ENCODE results near the gene LRPAP1.
"Not testable (repeated sequence)": the region's sequence is repeated elsewhere in the genome, so short reads cannot be mapped to it uniquely, and the experiment has no call there.

The LRPAP1 gene

DNA sequence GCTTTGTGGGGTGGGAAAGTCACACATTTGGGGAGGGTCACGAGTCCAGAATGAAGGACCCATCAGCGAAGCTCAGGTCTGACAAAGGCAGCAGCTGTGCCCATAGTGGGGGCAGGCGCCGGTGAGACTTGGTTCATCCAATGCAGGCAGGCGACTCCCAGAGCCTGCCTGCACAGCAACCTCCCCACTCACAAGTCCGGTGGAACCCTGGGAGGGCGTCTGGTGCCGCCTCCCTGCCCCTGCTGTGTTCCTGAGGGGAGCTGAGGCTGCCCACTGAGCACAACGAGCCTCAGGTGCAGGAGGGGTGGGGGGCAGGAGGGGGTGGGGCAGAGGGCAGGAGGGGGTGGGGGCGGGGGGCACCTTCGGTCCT, 13.7 kb downstream of the LRPAP1 start:
- H3K4me3 Mint-ChIP-seq = no peak overlapping the region
- no peak overlapping the region for H3K27ac Mint-ChIP-seq
- no peaks in the 10 kb centered on the region for H3K9me3 Mint-ChIP-seq
- peaks cover 12% of the 10 kb centered on the region for H3K36me3 Mint-ChIP-seq
- no peaks in the 10 kb centered on the region for H3K27me3 Mint-ChIP-seq
- no peaks in the 10 kb centered on the region for H3K4me1 Mint-ChIP-seq

DNA sequence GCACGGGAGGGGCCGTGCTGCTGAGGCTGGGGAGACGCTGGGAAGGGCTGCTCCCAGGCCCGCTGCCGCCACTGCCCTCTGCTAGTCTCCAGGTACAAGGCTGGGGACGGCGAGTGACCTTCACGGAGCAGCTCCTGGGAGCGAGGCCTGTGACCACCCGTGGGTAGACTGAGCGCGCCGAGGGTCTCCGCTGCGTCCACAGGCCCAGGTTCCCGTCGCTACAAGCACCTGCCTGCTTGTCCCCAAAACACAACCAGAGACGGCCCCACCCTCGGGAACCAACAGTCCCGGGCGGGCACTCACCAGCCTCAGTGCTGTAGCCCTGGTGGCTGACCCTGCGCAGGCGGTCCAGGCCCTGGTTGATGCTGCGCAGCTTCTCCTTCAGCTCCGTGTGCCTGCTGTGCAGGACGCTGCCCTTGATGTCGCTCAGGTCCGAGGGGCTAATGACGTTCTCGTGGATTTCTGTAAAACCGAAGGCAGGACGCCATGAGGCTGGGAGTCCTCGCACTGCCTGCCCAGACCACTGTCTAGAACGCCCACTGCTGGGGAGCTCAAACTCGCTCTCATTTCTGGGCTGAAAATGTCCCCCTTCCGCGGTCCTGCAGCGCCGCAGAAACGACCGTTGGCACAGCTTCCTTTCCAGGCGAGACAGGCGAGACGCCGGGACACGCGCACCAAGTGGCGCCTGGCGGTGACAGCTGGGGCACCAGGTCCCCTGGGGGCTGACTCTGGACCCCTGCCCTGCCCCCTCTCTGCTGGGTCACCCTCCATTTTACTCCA, 14.3 kb downstream of the LRPAP1 start:
- Mint-ChIP-seq H3K4me1 (no peaks in the 10 kb centered on the region), H3K27ac (no peak overlapping the region), H3K9me3 (no peaks in the 10 kb centered on the region), H3K27me3 (no peaks in the 10 kb centered on the region), H3K36me3 (peaks cover 16% of the 10 kb centered on the region), H3K4me3 (no peak overlapping the region)

DNA sequence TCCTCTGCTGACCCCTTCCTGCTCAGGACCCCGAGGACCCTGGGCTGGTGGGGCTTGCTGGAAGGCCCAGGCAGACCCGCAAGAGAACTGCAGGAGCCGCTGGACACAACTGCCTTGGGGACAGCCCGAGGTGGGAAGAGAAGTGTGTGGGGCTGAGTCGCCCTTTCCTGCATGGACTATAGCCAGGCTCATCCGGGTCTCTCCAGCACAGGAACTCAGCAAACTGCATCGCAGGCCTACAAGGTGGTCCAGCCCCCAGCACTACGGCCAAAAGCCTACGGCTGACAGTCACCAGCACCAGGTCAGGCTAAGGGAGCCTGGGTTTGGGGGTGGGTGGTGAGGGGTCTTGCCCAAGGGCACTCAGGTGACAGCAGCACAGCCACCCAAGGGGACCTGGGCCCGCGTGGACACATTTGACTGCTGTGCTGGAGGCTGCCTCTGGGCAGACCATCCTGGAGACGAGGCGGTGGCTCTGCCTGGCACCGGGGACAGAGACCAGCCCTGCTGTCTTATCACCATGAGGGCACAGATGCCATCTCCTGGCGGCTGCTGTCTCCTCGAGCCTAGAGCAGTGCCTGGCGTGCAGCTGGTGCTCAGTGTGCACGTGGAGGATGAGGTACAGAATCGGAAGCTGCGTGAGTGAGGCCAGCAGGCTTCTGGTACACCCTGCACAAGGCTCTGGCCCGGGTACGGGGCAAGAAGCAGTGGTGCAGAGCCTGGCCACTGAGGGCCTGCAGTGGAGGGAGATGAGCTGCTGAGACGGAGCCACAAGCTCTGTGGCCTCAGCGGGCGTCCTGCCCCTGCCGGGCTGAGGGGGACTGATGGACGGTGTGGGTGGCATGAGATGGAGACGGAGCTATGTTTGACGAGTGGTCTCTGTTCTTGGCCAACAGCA, 15.1 kb downstream of the LRPAP1 start:
- Mint-ChIP-seq H3K4me3 (no peak overlapping the region), H3K36me3 (peaks cover 21% of the 10 kb centered on the region), H3K27ac (no peak overlapping the region), H3K4me1 (no peaks in the 10 kb centered on the region), H3K9me3 (no peaks in the 10 kb centered on the region), H3K27me3 (no peaks in the 10 kb centered on the region)

DNA sequence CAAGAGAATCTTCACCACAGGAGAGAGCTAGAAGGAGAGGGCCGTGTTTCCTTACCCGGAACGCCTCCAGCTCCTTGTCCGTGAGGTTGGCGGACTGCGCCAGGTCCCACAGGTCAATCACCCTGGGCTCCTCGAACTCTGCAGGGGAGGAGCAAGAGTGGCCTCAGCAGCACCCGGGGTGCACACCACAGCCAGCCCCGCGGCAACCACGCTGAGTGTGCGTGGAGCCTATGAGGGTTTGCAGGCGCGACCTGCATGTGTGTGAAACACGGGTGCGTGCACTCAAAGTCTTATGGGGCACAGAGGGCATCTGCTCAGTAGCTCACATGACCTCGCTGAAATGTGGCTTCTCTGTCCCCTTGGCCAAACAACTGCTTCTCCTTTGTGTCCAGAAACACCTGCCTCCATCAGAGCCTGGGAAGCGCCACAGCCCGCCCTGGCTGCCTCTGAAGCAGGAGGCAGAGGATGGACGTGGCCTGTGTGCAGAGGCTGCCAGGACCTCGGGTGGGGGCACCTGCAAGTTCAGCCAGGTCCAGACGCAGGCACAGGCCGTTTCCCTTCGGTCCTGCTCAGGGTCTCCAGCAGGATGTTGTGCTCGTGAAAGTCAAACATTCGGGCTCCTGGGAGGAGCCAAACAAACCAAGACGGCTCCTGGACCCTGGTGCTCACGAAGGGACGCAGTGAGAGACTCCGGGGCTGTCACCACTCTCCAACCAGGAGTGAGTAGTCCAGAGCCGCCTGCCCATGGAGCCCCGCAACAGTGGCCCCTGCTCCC, 16.0 kb downstream of the LRPAP1 start:
- H3K27me3 Mint-ChIP-seq = no peaks in the 10 kb centered on the region
- peaks cover 21% of the 10 kb centered on the region for H3K36me3 Mint-ChIP-seq
- no peak overlapping the region for H3K4me3 Mint-ChIP-seq

DNA sequence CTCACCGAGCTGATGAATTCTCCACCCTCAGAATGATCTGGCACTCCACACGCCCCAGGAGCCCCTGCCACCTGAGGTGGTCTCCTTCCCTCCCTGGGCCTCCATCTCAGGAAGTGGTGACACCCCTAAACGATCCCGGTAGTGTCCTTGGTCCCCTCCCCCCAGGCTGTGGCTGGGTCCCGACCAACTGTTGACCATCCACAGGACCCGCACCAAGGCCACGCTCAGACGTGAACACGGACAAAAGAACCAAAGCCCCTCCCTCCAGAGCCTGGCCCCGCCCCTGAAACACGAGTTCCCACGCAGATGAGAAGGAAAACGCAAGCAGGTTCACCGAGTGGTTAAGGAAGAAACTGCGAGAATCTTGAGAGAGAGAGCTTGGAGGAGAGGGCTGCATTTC, 16.6 kb downstream of the LRPAP1 start:
- no peaks in the 10 kb centered on the region for H3K27me3 Mint-ChIP-seq
- H3K4me3 Mint-ChIP-seq = no peak overlapping the region
- H3K4me1 Mint-ChIP-seq = no peaks in the 10 kb centered on the region
- H3K36me3 Mint-ChIP-seq = peaks cover 26% of the 10 kb centered on the region
- no peak overlapping the region for H3K27ac Mint-ChIP-seq
- H3K9me3 Mint-ChIP-seq = no peaks in the 10 kb centered on the region

More for the DNA sequence above, 16.0 kb downstream of the LRPAP1 start:
- no peaks in the 10 kb centered on the region for H3K4me1 Mint-ChIP-seq
- no peak overlapping the region for H3K27ac Mint-ChIP-seq
- H3K9me3 Mint-ChIP-seq = no peaks in the 10 kb centered on the region

DNA sequence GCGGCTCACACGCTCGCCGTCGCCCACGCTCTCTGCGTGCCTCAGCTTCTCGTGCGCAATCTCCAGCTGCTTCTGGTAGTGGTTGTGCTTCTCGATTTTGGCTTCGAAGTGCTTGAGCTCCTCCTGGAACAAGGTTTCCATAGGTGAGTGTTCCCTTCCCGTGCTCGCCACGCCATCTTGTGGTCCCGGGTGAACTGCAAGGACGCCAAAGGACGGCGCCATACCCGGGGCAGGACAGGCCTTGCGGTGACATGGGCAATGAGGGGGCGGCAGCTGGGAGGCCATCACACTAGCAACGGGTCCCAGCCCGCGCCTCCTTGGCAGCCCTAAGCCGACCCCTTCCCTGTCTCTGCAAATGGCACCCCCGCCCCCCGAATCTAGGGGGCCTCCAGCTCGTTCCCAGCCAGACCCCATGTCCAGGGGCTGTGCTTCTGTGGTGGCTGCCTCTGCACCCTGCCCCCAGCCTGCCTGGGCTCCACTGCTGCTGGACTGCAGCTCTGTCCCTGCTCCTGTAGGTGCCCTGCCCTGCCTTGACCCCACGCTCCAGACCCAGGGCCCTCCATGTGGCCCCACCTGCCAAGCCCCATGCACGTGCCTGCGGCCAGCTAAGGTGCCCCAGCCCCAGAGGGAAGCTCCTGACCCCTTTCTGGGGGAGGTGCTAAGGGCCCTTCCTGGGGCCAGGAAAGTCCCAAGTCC, 17.3 kb downstream of the LRPAP1 start:
- Mint-ChIP-seq H3K4me1 (no peaks in the 10 kb centered on the region), H3K36me3 (peaks cover 27% of the 10 kb centered on the region), H3K27ac (no peak overlapping the region), H3K4me3 (no peak overlapping the region), H3K27me3 (no peaks in the 10 kb centered on the region), H3K9me3 (no peaks in the 10 kb centered on the region)

DNA sequence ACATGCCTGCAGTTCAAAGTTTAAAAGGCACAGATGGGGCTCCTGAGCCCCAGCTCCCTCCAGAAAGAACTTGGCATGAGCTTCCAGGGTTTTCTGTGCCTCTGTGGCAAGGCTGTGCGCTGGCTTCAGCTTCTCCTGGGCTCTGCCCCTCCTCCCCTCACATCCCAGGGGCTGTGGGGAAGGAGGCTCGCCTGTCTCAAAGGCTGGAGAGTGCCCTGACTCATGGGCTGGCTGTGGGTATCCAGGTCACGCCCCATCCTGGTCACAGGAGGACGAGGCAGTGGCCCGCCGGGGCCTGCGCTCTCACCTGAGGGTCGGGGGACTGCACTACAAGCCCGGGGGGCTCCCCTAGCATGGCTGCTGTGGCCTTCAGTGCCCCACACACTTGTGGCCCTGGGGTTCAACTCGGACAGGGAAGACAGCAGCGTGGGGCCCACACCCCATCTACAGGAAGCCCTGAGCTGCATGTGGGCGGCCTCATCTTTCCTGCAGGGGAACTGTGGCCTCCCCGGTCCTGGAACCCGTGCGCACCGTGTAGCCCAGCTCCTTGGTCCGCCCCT, 17.9 kb downstream of the LRPAP1 start:
- H3K4me1 Mint-ChIP-seq = no peaks in the 10 kb centered on the region
- H3K27ac Mint-ChIP-seq = no peak overlapping the region
- H3K36me3 Mint-ChIP-seq = peaks cover 29% of the 10 kb centered on the region
- H3K27me3 Mint-ChIP-seq = no peaks in the 10 kb centered on the region
- no peaks in the 10 kb centered on the region for H3K9me3 Mint-ChIP-seq
- H3K4me3 Mint-ChIP-seq = no peak overlapping the region

DNA sequence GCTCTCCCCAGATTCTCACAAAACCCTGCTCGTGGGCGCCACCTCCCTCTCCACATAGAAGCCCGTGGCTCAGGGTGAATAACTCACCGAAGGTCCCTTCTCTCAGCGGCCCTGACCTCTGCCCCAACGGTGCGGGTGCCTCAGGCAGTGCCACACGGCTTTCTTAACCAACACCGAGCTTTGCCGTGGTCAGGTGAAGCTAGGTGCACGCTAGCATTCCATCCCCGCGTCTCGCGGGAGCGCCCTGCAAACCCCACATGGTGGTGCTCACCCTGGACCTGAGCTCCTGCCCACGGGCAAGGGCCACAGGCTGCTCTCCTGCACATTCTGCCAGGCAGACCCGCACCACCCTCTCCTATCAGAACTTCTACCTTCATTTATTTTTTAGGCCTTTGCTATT, 18.4 kb downstream of the LRPAP1 start:
- Mint-ChIP-seq H3K36me3 (peaks cover 29% of the 10 kb centered on the region), H3K27me3 (no peaks in the 10 kb centered on the region), H3K27ac (no peak overlapping the region), H3K9me3 (no peaks in the 10 kb centered on the region), H3K4me1 (no peaks in the 10 kb centered on the region), H3K4me3 (no peak overlapping the region)

DNA sequence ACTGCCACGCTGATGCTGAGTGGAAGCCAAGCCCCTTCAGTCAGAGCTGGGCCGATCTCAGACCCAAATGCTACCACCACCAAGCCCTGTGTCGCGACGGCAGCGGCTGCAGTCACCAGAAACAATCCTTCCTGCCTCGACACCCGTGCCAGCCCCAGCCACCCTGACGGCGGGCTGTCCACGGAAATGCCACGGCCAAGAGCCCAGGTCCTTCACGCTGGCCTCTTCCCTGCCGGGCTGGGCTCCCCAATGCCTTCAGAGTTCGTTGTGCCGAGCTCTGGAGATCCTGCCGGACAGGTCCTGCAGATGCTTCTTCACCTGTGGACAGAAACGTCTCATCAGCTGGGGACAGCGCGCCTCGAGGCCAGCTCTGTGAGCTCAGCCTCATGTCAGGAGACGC, 19.5 kb downstream of the LRPAP1 start:
- Mint-ChIP-seq H3K27me3 (no peaks in the 10 kb centered on the region), H3K4me1 (peaks cover under 1% of the 10 kb centered on the region), H3K4me3 (no peak overlapping the region), H3K36me3 (peaks cover 31% of the 10 kb centered on the region), H3K27ac (no peak overlapping the region), H3K9me3 (no peaks in the 10 kb centered on the region)

DNA sequence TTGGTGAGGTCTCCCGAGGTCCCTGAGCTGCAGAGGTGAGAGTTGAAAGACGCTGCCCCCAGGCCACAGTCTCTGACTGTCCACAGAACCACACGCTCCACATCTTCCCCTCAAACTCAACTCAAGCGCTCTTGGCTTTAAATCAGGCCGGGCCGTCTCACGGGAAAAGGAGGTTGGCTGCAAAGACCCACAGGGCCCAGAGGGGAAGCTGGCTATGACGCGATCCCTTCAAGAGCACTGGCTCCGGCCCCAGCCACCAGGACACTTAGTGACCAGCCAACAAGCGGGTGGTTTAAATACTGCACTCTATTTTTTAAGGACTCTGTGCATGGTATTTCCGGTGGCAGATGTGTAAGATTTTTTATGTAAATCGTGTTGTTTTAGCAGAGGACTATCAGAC, 19.9 kb downstream of the LRPAP1 start:
- no peak overlapping the region for H3K27ac Mint-ChIP-seq
- H3K36me3 Mint-ChIP-seq = peaks cover 33% of the 10 kb centered on the region
- H3K27me3 Mint-ChIP-seq = no peaks in the 10 kb centered on the region
- peaks cover 5% of the 10 kb centered on the region for H3K4me1 Mint-ChIP-seq
- no peak overlapping the region for H3K4me3 Mint-ChIP-seq
- no peaks in the 10 kb centered on the region for H3K9me3 Mint-ChIP-seq

DNA sequence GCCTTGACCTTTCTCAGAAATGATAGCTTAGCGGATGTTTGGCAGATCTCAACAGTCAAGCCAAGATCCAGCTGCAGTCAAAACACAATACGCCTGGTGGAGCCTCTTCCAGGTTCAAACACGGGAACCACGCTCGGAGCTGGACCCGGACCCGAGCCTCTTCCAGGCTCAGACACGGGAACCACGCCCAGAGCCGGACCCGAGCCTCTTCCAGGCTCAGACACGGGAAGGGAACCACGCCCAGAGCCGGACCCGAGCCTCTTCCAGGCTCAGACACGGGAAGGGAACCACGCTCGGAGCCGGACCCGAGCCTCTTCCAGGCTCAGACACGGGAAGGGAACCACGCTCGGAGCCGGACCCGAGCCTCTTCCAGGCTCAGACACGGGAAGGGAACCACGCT, 20.6 kb downstream of the LRPAP1 start:
- not testable (repeated sequence) for H3K4me3 Mint-ChIP-seq

DNA sequence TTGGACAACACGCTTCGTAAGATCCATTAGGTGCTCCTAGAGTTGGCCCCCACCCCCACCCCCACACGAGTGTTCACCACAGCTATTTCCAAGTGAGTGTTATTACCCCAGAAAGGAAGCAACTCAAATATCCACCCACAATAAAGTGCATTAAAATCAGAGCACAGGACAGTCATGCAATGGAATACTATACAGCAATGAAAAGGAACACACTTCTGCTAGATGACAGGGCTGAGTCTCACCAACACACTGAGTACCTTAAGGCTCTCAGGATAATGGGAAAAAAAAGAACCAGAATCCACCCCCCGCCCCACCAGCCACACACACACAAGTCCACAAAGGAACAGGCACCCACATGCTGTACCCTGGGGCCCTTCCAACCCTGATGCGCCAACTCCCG, 21.0 kb downstream of the LRPAP1 start:
- Mint-ChIP-seq H3K27me3 (no peaks in the 10 kb centered on the region), H3K9me3 (no peaks in the 10 kb centered on the region), H3K4me3 (no peak overlapping the region), H3K27ac (no peak overlapping the region), H3K4me1 (peaks cover 5% of the 10 kb centered on the region), H3K36me3 (peaks cover 31% of the 10 kb centered on the region)

More for the DNA sequence above, 20.6 kb downstream of the LRPAP1 start:
- not testable (repeated sequence) for H3K27ac Mint-ChIP-seq, H3K4me1 Mint-ChIP-seq, H3K27me3 Mint-ChIP-seq, H3K9me3 Mint-ChIP-seq
- peaks cover 31% of the 10 kb centered on the region for H3K36me3 Mint-ChIP-seq

DNA sequence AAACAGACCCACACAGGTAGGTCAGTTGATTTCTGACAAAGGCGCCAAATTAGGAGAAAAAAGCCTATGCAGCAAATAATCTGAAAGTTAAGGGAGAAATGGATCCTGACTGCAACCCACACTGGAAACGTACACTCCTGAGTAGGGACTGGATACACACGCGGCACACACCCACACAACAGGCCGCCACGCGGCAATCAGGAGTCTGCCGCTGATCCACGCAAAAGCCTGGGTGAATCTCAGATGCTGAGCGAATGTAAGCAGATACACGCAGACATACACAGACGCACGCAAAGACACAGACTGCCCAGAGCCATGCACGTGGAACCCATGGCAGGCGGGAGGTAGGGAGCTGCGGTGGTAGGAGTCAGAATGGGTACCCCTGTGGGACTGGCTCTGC, 21.7 kb downstream of the LRPAP1 start:
- H3K9me3 Mint-ChIP-seq = no peaks in the 10 kb centered on the region
- H3K27me3 Mint-ChIP-seq = no peaks in the 10 kb centered on the region
- H3K4me1 Mint-ChIP-seq = peaks cover 5% of the 10 kb centered on the region
- H3K27ac Mint-ChIP-seq = no peak overlapping the region
- no peak overlapping the region for H3K4me3 Mint-ChIP-seq
- peaks cover 28% of the 10 kb centered on the region for H3K36me3 Mint-ChIP-seq

DNA sequence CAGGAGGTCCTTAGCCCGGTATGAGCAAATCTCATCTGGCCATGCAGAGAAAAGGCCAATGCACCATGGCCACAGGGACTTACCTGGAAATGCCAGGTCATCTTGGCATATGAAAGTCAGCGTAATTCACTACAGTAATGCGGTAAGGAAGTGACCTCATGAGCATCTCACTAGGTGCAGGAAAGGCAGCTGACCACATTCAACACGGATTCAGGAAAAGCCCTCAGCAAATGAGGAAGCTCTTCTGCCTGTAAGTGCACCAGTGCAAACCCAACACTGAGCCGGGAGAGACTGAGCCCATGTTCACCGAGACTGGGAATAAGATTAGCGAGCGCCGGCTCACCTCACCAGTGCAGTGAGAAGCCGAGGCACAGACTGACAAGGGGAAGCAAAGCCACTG, 23.7 kb downstream of the LRPAP1 start:
- Mint-ChIP-seq H3K4me1 (peaks cover 8% of the 10 kb centered on the region), H3K27ac (no peak overlapping the region), H3K36me3 (peaks cover 23% of the 10 kb centered on the region), H3K4me3 (no peak overlapping the region), H3K27me3 (no peaks in the 10 kb centered on the region), H3K9me3 (no peaks in the 10 kb centered on the region)

DNA sequence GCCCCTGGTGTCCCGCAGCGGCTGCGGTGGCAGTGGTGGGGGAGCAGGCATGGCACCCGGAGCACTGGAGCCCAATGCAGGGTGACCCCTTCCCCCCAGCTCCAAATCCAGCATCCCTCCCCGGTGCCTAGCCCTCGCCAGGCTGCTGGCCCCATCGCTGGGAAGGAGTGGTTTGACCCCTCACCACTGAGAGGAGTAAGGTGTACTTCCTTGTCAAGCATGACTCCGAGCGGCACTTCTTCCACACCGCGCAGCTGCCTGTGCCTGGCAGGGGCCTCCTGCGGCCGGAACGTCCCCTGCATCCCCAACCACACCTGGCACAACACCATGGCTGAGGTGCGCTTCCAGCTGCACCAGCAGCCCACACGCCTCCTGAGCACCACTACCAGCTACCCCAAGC, 27.0 kb downstream of the LRPAP1 start:
- Mint-ChIP-seq H3K27ac (no peak overlapping the region), H3K27me3 (no peaks in the 10 kb centered on the region), H3K36me3 (peaks cover 10% of the 10 kb centered on the region), H3K4me3 (no peak overlapping the region), H3K4me1 (peaks cover 12% of the 10 kb centered on the region), H3K9me3 (no peaks in the 10 kb centered on the region)
